Lung (tissue), 12 donors: ENCODE measurements around the gene IGFN1. TPM values are rescaled to one million over a fixed set of nuclear protein-coding genes. Genes with fewer than 3 reads are reported as not detected.

Experiments
- ATAC-seq: fragments of 200-7000 bp; cut with Tn5 transposase; one replicate; pipeline ENCODE4 v1.9.1; 2020; ENCODE audit warnings: moderate number of reproducible peaks; ENCODE audit not compliant: insufficient read depth, low FRiP score
- DNase-seq, 3 donors: peaks; one replicate each; pipeline ENCODE4 v3.0.0-alpha.2; 2013 to 2017
- H3K27ac ChIP-seq, 2 donors: one replicate each; pipeline ENCODE4 v1.5.1; 2013; ENCODE audit warnings: mild to moderate bottlenecking in 2 of 2, moderate library complexity in 2 of 2, control low read depth in 1 of 2, inconsistent platforms in 1 of 2, low read depth in 1 of 2, low read length in 1 of 2
- H3K27me3 ChIP-seq, 3 donors: one replicate each; pipeline ENCODE4 v1.5.1; 2013; ENCODE audit warnings: low read length in 2 of 3; ENCODE audit not compliant: control insufficient read depth in 3 of 3, insufficient read depth in 3 of 3
- H3K36me3 ChIP-seq, 4 donors: one replicate each; pipeline ENCODE4 v1.5.1; 2013; ENCODE audit warnings: low read length in 4 of 4, mild to moderate bottlenecking in 1 of 4, moderate library complexity in 1 of 4; ENCODE audit not compliant: control insufficient read depth in 4 of 4, insufficient read depth in 4 of 4
- H3K4me1 ChIP-seq, 5 donors: one replicate each; pipeline ENCODE4 v1.5.1; 2013; ENCODE audit warnings: low read length in 5 of 5, mild to moderate bottlenecking in 2 of 5, moderate library complexity in 1 of 5; ENCODE audit not compliant: control insufficient read depth in 5 of 5, insufficient read depth in 5 of 5
- H3K4me3 ChIP-seq: one replicate; pipeline ENCODE4 v1.5.1; 2013; ENCODE audit warnings: mild to moderate bottlenecking, control low read depth, moderate library complexity
- H3K9ac ChIP-seq, 2 donors: one replicate each; pipeline ENCODE4 v1.5.1; 2013; ENCODE audit warnings: low read length in 2 of 2, control low read depth in 1 of 2; ENCODE audit not compliant: insufficient read depth in 1 of 2
- H3K9me3 ChIP-seq, 4 donors: one replicate each; pipeline ENCODE4 v1.5.1; 2013; ENCODE audit warnings: low read length in 3 of 4, mild to moderate bottlenecking in 1 of 4, moderate library complexity in 1 of 4; ENCODE audit not compliant: control insufficient read depth in 4 of 4, insufficient read depth in 3 of 4
- CTCF ChIP-seq: IDR thresholded peaks from 2 replicates; pipeline ENCODE4 v1.5.1; 2012; ENCODE audit warnings: mild to moderate bottlenecking; ENCODE audit errors: control extremely low read depth, extremely low read depth
- WGBS, 2 donors: extraction: QIAGEN DNeasy Blood & Tissue Kit; methylation state at CpG; one replicate each; pipeline ENCODE4 v1.1.7; 2013; 5-methylcytosine and 5-hydroxymethylcytosine counted together
- polyA plus RNA-seq, 2 donors: library from polyadenylated mRNA; stranded (reverse); fragments of 200-250 nt; gene quantifications; one replicate each; pipeline ENCODE4 v1.2.1, GENCODE V29; 2013
- total RNA-seq, 2 donors: library from RNA; depleted of rRNA in 1 of 2; stranded (reverse); fragments of >200 nt in 1 of 2; gene quantifications; one replicate each; pipeline ENCODE4 v1.2.1, GENCODE V29; 2014 to 2021
- donor health status: control.
- donor health status: control.
- donor health status: Bipolar disorder and iron deficiency.
- donor health status: healthy.
- donor health status: DM: yes; HTN: yes; CAD: no.

IGFN1 gene
- total and polyA plus RNA-seq, 4 donors = 0.25 to 3.6 (median 1.5) TPM

- TF ChIP-seq CTCF = no peak
- Histone ChIP-seq H3K4me1 (peaks cover 0 to 12% (median 4%) of the 10 kb centered on the region in 5 donors), H3K9ac (no peak overlapping the region), H3K27me3 (no peaks in the 10 kb centered on the region), H3K9me3 (peaks cover 0 to 2% (median 0%) of the 10 kb centered on the region in 4 donors), H3K36me3 (no peaks in the 10 kb centered on the region), H3K27ac (no peak overlapping the region), H3K4me3 (no peak overlapping the region)
- no peak for DNase-seq
- no peak for ATAC-seq
- WGBS, 2 donors = 87 to 92% methylated on average over 14 of the region's 14 CpGs
Observed at GRCh38 chr1:201258763-201259230, 68.2 kb downstream of the IGFN1 start.

GRCh38 chr1:201259476-201260235, 69.0 kb downstream of the IGFN1 start:
- Histone ChIP-seq H3K4me3 (no peak overlapping the region), H3K9ac (no peak overlapping the region), H3K4me1 (peaks cover 0 to 12% (median 4%) of the 10 kb centered on the region in 5 donors), H3K36me3 (no peaks in the 10 kb centered on the region), H3K9me3 (peaks cover 0 to 2% (median 0%) of the 10 kb centered on the region in 4 donors), H3K27ac (no peak overlapping the region), H3K27me3 (peaks cover 0 to 2% (median 0%) of the 10 kb centered on the region in 3 donors)
- 5 to 9% methylated on average over 27 to 28 of the region's 28 CpGs for WGBS, 2 donors
- DNase-seq = peak; percentile 33 to 70 (median 42)
- no peak for TF ChIP-seq CTCF
- no peak for ATAC-seq

GRCh38 chr1:201260236-201260590, 69.6 kb downstream of the IGFN1 start:
- H3K4me1 ChIP-seq = peaks cover 0 to 12% (median 4%) of the 10 kb centered on the region in 5 donors
- no peak for TF ChIP-seq CTCF
- WGBS, 2 donors = 34 to 45% methylated on average over 11 of the region's 11 CpGs
- no peak overlapping the region for H3K4me3 ChIP-seq
- H3K27ac ChIP-seq = no peak overlapping the region
- ATAC-seq = no peak
- peaks cover 0 to 2% (median 0%) of the 10 kb centered on the region in 4 donors for H3K9me3 ChIP-seq
- H3K36me3 ChIP-seq = no peaks in the 10 kb centered on the region
- peaks cover 0 to 2% (median 0%) of the 10 kb centered on the region in 3 donors for H3K27me3 ChIP-seq
- H3K9ac ChIP-seq = no peak overlapping the region
- no peak for DNase-seq
